HL-60 (cell line): ENCODE data around the gene PCSK5.

Experiments
- DNase-seq, 2 experiments: peaks; one replicate each; pipeline ENCODE4 v3.0.0-alpha.2; 2010 to 2020; ENCODE audit warnings: low read depth in 1 of 2, low spot score in 1 of 2
- H3K27ac ChIP-seq: fragments of 250-450 bp; sonication (Bioruptor Pico); replicated peaks from 2 replicates; pipeline ENCODE4 v1.5.1; 2020; ENCODE audit warnings: mild to moderate bottlenecking, moderate library complexity
- H3K27me3 ChIP-seq: fragments of 250-450 bp; sonication (Bioruptor Pico); 2 replicates; pipeline ENCODE4 v1.5.1; 2021; ENCODE audit warnings: mild to moderate bottlenecking, moderate library complexity; ENCODE audit not compliant: insufficient read depth, poor library complexity, severe bottlenecking
- H3K4me3 ChIP-seq: replicated peaks from 2 replicates; pipeline ENCODE4 v1.5.1; 2011; ENCODE audit warnings: mild to moderate bottlenecking, control low read depth, low read length; ENCODE audit not compliant: insufficient read depth
- GABPA ChIP-seq: IDR thresholded peaks from 2 replicates; pipeline ENCODE4 v1.6.1; 2012; ENCODE audit warnings: low read depth
- POLR2AphosphoS5 ChIP-seq: IDR thresholded peaks from 2 replicates; pipeline ENCODE4 v1.6.1; 2012; ENCODE audit warnings: low read depth
- REST ChIP-seq: IDR thresholded peaks from 2 replicates; pipeline ENCODE4 v1.6.1; 2012; ENCODE audit warnings: low read depth; ENCODE audit not compliant: insufficient replicate concordance
- SPI1 ChIP-seq: IDR thresholded peaks from 2 replicates; pipeline ENCODE4 v1.6.1; 2012; ENCODE audit warnings: low read depth, mild to moderate bottlenecking, borderline replicate concordance
- TF ChIP-seq, protein P1 (sequence below): IDR thresholded peaks from one replicate; pipeline ENCODE4 v1.5.1; 2011; ENCODE audit warnings: low read length, control low read depth, inconsistent platforms; ENCODE audit not compliant: insufficient read depth

PCSK5 gene

DNA sequence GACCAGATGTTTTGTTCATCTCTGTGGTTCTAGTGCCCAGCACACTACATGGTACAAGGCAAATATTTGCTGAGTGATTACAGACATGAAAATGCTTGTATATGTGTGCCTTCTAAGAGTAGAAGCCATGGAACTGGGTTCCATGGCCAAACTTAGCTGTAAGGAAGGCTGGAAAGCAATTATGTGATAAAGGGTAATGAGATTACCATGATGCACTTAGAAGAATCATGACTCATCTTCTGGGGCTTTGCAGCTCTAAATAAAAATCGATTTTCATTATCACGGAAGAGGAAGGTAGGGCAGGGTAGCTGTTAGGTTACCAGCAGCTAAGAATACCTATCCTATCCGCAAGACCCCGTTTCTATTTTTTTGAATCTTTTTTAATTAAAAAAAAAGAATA lies 475.8 kb downstream of the PCSK5 start:
- no peak for TF ChIP-seq GABPA
- no peak for TF ChIP-seq SPI1
- TF ChIP-seq POLR2AphosphoS5 = no peak
- TF ChIP-seq REST = no peak
- TF ChIP-seq, protein P1, sequence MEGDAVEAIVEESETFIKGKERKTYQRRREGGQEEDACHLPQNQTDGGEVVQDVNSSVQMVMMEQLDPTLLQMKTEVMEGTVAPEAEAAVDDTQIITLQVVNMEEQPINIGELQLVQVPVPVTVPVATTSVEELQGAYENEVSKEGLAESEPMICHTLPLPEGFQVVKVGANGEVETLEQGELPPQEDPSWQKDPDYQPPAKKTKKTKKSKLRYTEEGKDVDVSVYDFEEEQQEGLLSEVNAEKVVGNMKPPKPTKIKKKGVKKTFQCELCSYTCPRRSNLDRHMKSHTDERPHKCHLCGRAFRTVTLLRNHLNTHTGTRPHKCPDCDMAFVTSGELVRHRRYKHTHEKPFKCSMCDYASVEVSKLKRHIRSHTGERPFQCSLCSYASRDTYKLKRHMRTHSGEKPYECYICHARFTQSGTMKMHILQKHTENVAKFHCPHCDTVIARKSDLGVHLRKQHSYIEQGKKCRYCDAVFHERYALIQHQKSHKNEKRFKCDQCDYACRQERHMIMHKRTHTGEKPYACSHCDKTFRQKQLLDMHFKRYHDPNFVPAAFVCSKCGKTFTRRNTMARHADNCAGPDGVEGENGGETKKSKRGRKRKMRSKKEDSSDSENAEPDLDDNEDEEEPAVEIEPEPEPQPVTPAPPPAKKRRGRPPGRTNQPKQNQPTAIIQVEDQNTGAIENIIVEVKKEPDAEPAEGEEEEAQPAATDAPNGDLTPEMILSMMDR = no peak
- Histone ChIP-seq H3K27me3 (no peaks in the 10 kb centered on the region), H3K4me3 (no peak overlapping the region), H3K27ac (no peak overlapping the region)
- no peak for DNase-seq

DNA sequence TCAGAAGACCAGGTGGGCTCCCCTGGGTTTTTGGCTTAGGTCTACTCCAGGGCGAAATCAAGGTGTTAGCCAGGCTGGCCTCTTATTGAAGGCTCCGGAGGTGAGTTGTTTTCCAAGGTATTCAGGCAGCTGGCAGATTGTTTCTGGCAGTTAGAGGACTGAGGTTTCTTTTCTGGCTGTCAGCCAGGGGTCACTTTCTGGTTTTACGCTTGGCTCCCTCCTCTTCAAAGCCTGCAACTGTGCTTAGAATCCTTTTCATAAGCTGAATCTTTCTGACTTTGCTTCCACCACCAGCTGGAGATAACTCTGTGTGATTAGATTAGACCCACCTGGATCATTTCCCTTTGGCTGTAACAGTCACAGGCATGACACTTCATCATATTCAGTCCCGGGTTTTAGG lies 479.1 kb downstream of the PCSK5 start:
- H3K27ac ChIP-seq = no peak overlapping the region
- H3K4me3 ChIP-seq = no peak overlapping the region
- no peak for DNase-seq
- H3K27me3 ChIP-seq = no peaks in the 10 kb centered on the region
- no peak for TF ChIP-seq GABPA
- no peak for TF ChIP-seq REST
- no peak for TF ChIP-seq SPI1
- TF ChIP-seq POLR2AphosphoS5 = no peak
- TF ChIP-seq, protein P1 = no peak

DNA sequence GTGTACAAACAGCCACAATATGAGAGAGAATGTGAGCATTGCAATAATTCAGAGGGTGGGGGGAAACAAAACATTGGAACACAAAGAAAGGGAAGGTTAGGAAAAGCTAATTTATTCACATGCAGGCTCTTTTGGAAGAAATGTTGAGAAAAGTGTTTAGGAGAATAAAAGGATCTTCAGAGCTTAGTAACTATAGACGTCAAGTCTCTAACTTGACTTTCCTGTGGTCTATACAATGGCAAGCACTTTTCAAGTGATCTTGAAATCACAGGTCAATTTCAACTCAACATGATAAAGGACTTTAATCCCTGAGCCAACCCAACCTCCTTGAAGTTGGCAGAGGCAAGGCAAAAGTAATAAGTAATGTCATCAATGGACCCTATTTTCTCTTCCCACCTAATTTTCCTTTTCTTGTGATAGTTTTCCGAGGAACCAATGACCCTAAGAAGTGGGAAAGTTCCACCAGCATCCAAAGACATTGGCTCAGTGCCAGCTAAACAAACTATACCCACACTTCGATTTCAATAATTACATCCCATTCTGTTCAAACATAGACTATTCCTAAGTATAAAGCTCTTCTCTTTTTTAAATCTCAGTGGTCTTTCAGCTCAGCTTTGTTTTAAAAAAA lies 480.0 kb downstream of the PCSK5 start:
- no peak overlapping the region for H3K4me3 ChIP-seq
- TF ChIP-seq SPI1 (no peak), GABPA (no peak), REST (no peak), POLR2AphosphoS5 (no peak)
- TF ChIP-seq, protein P1 = no peak
- H3K27ac ChIP-seq = no peak overlapping the region
- DNase-seq = no peak
- no peaks in the 10 kb centered on the region for H3K27me3 ChIP-seq
